Pancreas (tissue), 10 donors: ENCODE results near the gene NR2F1-AS1. TPM values are rescaled to one million over a fixed set of nuclear protein-coding genes. Genes with fewer than 3 reads are reported as not detected.
A peak's percentile ranks its signal among the peaks of the same experiment; 100 is the strongest.

Experiments
- ATAC-seq, 4 donors: fragments of 200-7000 bp; cut with Tn5 transposase; one replicate each; pipeline versions ENCODE4 v1.8.0 to v1.9.1; 2020; ENCODE audit warnings: mild to moderate bottlenecking in 4 of 4, moderate library complexity in 4 of 4
- DNase-seq, 6 donors: peaks; one replicate each; pipeline ENCODE4 v3.0.0-alpha.2; 2020
- FAIRE-seq: peaks from 2 replicates; lab custom pipeline; 2012; peaks lifted over from hg19 to GRCh38; lab: Jason Lieb, UNC
- H3K27ac ChIP-seq, 4 donors: fragments of 200-600 bp; sonication (generic); 1 replicate in 3 of 4; 2 replicates in 1 of 4; pipeline versions ENCODE4 v1.5.0 to v1.8.0; 2020
- H3K27me3 ChIP-seq, 4 donors: fragments of 200-600 bp; one replicate each; pipeline ENCODE4 v1.8.0; 2021
- H3K36me3 ChIP-seq, 3 donors: fragments of 200-600 bp; sonication (generic) in 1 of 3; one replicate each; pipeline versions ENCODE4 v1.5.0 to v1.8.0; 2020 to 2021
- H3K4me1 ChIP-seq, 3 donors: fragments of 200-600 bp; one replicate each; pipeline ENCODE4 v1.8.0; 2021
- H3K4me3 ChIP-seq, 4 donors: fragments of 200-600 bp; sonication (generic) in 2 of 4; one replicate each; pipeline versions ENCODE4 v1.5.0 to v1.8.0; 2020 to 2021
- H3K9me3 ChIP-seq, 4 donors: fragments of 200-600 bp; one replicate each; pipeline ENCODE4 v1.8.0; 2021
- CTCF ChIP-seq, 4 donors: fragments of 200-600 bp; sonication (generic) in 3 of 4; IDR thresholded peaks; one replicate each; pipeline versions ENCODE4 v1.5.0 to v1.8.0; 2021; ENCODE audit warnings: antibody characterized with exemption in 4 of 4
- WGBS, 2 donors: extraction: QIAGEN DNeasy Blood & Tissue Kit; methylation state at CpG; one replicate each; pipeline ENCODE4 v1.1.7; 2013; 5-methylcytosine and 5-hydroxymethylcytosine counted together
- intact Hi-C, 3 donors: fragments of 100-400 bp; cut with DNase I; formaldehyde crosslinking; loops; one replicate each; pipeline versions ENCODE4 v1.11.1 to v1.14.2; 2022
- polyA plus RNA-seq, 2 donors: library from polyadenylated mRNA; stranded (reverse); fragments of 200-250 nt; gene quantifications; one replicate each; pipeline ENCODE4 v1.2.3, GENCODE V29; 2013
- total RNA-seq, 6 donors: library from RNA; stranded (reverse); fragmentation: NEBNext Ultra II Directional in 4 of 6; extraction: Animal tissue kit (Norgen Biotek cat#: 25700) in 4 of 6; gene quantifications; one replicate each; pipeline versions ENCODE4 v1.2.1 to v1.2.4, GENCODE V29; 2021 to 2023
- donor health status: healthy with polysubstance abuse.
- donor health status: DM: no; HTN: no; CAD: no; lungs with moderate emphysema.
- donor health status: DM: no; HTN: no; CAD: no.
- donor health status: control.
- donor health status: control.
- donor health status: Bipolar disorder and iron deficiency.
- donor health status: DM: yes; HTN: yes; CAD: no.
- donor health status: DM: no; HTN: no; CAD: no.
- donor health status: DM: no; HTN: no; CAD: no.
- donor health status: DM: yes; HTN: yes; CAD: no.

Gene NR2F1-AS1
- total and polyA plus RNA-seq, 8 donors = 0.65 to 4.4 (median 2.1) TPM

GRCh38 chr5:93371893-93372292, 209.1 kb downstream of the NR2F1-AS1 start:
- Histone ChIP-seq H3K9me3 (no peaks in the 10 kb centered on the region), H3K4me3 (no peak overlapping the region), H3K4me1 (no peaks in the 10 kb centered on the region), H3K36me3 (no peaks in the 10 kb centered on the region), H3K27me3 (peaks cover 0 to 2% (median 0%) of the 10 kb centered on the region in 4 donors), H3K27ac (no peak overlapping the region)
- WGBS, 2 donors = 90 to 91% methylated on average over 2 of the region's 2 CpGs
- ATAC-seq = no peak
- FAIRE-seq = no peak
- intact Hi-C loops = no loop called here
- no peak for DNase-seq
- TF ChIP-seq CTCF (IDR thresholded peaks at IDR 0.05) = no peak

GRCh38 chr5:93364378-93364777, 216.6 kb downstream of the NR2F1-AS1 start:
- Histone ChIP-seq H3K27ac (no peak overlapping the region), H3K4me1 (no peaks in the 10 kb centered on the region), H3K4me3 (no peak overlapping the region), H3K27me3 (peaks cover 0 to 5% (median 0%) of the 10 kb centered on the region in 4 donors), H3K9me3 (no peaks in the 10 kb centered on the region), H3K36me3 (no peaks in the 10 kb centered on the region)
- intact Hi-C loops = no loop called here
- ATAC-seq = no peak
- TF ChIP-seq CTCF (IDR thresholded peaks at IDR 0.05) = no peak
- no peak for DNase-seq
- 36 to 48% methylated on average over 2 of the region's 2 CpGs for WGBS, 2 donors
- FAIRE-seq = no peak

- Histone ChIP-seq H3K4me1 (no peaks in the 10 kb centered on the region), H3K36me3 (no peaks in the 10 kb centered on the region), H3K27ac (no peak overlapping the region), H3K9me3 (no peaks in the 10 kb centered on the region), H3K27me3 (no peaks in the 10 kb centered on the region), H3K4me3 (no peak overlapping the region)
- ATAC-seq = no peak
- DNase-seq = no peak
- 47 to 59% methylated on average over 5 of the region's 5 CpGs for WGBS, 2 donors
- intact Hi-C loops = no loop called here
- FAIRE-seq = no peak
- no peak for TF ChIP-seq CTCF (IDR thresholded peaks at IDR 0.05)
These were observed 220.5 kb downstream of the NR2F1-AS1 start for GRCh38 chr5:93360436-93361088.

GRCh38 chr5:93359960-93360305, 221.1 kb downstream of the NR2F1-AS1 start:
- H3K27ac ChIP-seq = peak overlapping the region in 2 of 4 donors; percentile 62 to 66
- DNase-seq (no peak), ATAC-seq (no peak), FAIRE-seq (no peak)
- no peaks in the 10 kb centered on the region for H3K27me3 ChIP-seq
- H3K4me3 ChIP-seq = no peak overlapping the region
- no peaks in the 10 kb centered on the region for H3K36me3 ChIP-seq
- no peaks in the 10 kb centered on the region for H3K4me1 ChIP-seq
- 41 to 52% methylated on average over 5 of the region's 5 CpGs for WGBS, 2 donors
- TF ChIP-seq CTCF (IDR thresholded peaks at IDR 0.05) = no peak
- H3K9me3 ChIP-seq = no peaks in the 10 kb centered on the region
- intact Hi-C loops = no loop called here

Other genes with a start within 250 kb of the NR2F1-AS1 start
- gene NR2F1, start 2.0 kb upstream of the NR2F1-AS1 start, total RNA-seq = 1 to 10 TPM; 1.4 to 8.1 (median 5.6) TPM
- 1 to 10 TPM; 4.3 to 4.4 TPM for gene NR2F1, start 2.0 kb upstream of the NR2F1-AS1 start, polyA plus RNA-seq
- 1 to 10 TPM in 1 of 6 donors, under 1 TPM in 5; 0.38 to 1.2 (median 0.78) TPM for gene POU5F2, start 160.4 kb upstream of the NR2F1-AS1 start, total RNA-seq
- gene POU5F2, start 160.4 kb upstream of the NR2F1-AS1 start, polyA plus RNA-seq = under 1 TPM; 0.05 to 0.46 TPM